Vagina (tissue), 2 donors: ENCODE results near the gene FIBCD1. TPM values are rescaled to one million over a fixed set of nuclear protein-coding genes. Genes with fewer than 3 reads are reported as not detected.
"Not testable (repeated sequence)": the region's sequence is repeated elsewhere in the genome, so short reads cannot be mapped to it uniquely, and the experiment has no call there.

Source experiments
- DNase-seq, 2 donors: peaks; one replicate each; pipeline ENCODE4 v3.0.0-alpha.2; 2017; ENCODE audit errors: extremely low spot score in 2 of 2
- H3K27ac ChIP-seq: fragments of 200-600 bp; sonication (generic); one replicate; pipeline ENCODE4 v1.5.1; 2019
- H3K27me3 ChIP-seq: fragments of 200-600 bp; sonication (generic); one replicate; pipeline ENCODE4 v1.5.1; 2019
- H3K36me3 ChIP-seq, 2 donors: fragments of 200-600 bp; sonication (generic); one replicate each; pipeline ENCODE4 v1.5.1; 2017 to 2019
- H3K4me1 ChIP-seq: fragments of 200-600 bp; sonication (generic); one replicate; pipeline ENCODE4 v1.5.1; 2019
- H3K4me3 ChIP-seq, 2 donors: fragments of 200-600 bp; sonication (generic); 1 replicate in 1 of 2; 2 replicates in 1 of 2; pipeline ENCODE4 v1.5.1; 2016 to 2019
- H3K9me3 ChIP-seq: fragments of 200-600 bp; sonication (generic); one replicate; pipeline ENCODE4 v1.5.1; 2019
- CTCF ChIP-seq, 3 experiments: fragments of 450-650 bp in 2 of 3; fragments of 200-600 bp in 1 of 3; sonication (generic) in 1 of 3; IDR thresholded peaks; one replicate each; pipeline ENCODE4 v1.5.1; 2017 to 2019; ENCODE audit warnings: antibody characterized with exemption in 3 of 3, mild to moderate bottlenecking in 2 of 3, moderate library complexity in 2 of 3
- POLR2A ChIP-seq, 2 donors: fragments of 450-650 bp; IDR thresholded peaks; one replicate each; pipeline ENCODE4 v1.6.1; 2017; ENCODE audit warnings: antibody characterized with exemption in 2 of 2, mild to moderate bottlenecking in 2 of 2, moderate library complexity in 2 of 2
- POLR2AphosphoS5 ChIP-seq, 2 donors: sonication (generic); formaldehyde crosslinking; IDR thresholded peaks; one replicate each; pipeline ENCODE4 v1.9.0; 2017; ENCODE audit warnings: antibody characterized with exemption in 2 of 2, mild to moderate bottlenecking in 2 of 2, low read depth in 1 of 2; ENCODE audit not compliant: insufficient read depth in 1 of 2
- intact Hi-C: fragments of 100-400 bp; cut with DNase I; formaldehyde crosslinking; loops from one replicate; pipeline ENCODE4 v1.15.1; 2023
- total RNA-seq: library from RNA; depleted of rRNA; stranded (reverse); fragments of >200 nt; gene quantifications from one replicate; pipeline ENCODE4 v1.2.3, GENCODE V29; 2016

Gene FIBCD1
- total RNA-seq, 1 donor from 2014 or later: not detected

- Histone ChIP-seq H3K4me1 (peaks cover 7% of the 10 kb centered on the region), H3K27ac (no peak overlapping the region), H3K4me3 (peak overlapping the region; percentile 19 to 36), H3K9me3 (no peaks in the 10 kb centered on the region), H3K27me3 (no peaks in the 10 kb centered on the region), H3K36me3 (no peaks in the 10 kb centered on the region)
- peak in 1 of 2 donors; percentile 27 for TF ChIP-seq POLR2AphosphoS5 (IDR thresholded peaks at IDR 0.05; ENCODE audit: insufficient read depth in 1 of 2, low read depth in 1 of 2)
- no peak for TF ChIP-seq CTCF (IDR thresholded peaks at IDR 0.05)
- no peak for TF ChIP-seq POLR2A (IDR thresholded peaks at IDR 0.05)
- intact Hi-C loops: no loop called here
- no peak for DNase-seq
Observed at GRCh38 chr9:130912932-130913598, 26.0 kb downstream of the FIBCD1 start.

- Histone ChIP-seq H3K36me3 (no peaks in the 10 kb centered on the region), H3K4me1 (peaks cover 7% of the 10 kb centered on the region), H3K27me3 (no peaks in the 10 kb centered on the region), H3K9me3 (no peaks in the 10 kb centered on the region), H3K4me3 (no peak overlapping the region), H3K27ac (no peak overlapping the region)
- intact Hi-C loops: no loop called here
- no peak for DNase-seq
- TF ChIP-seq CTCF (IDR thresholded peaks at IDR 0.05) (no peak), POLR2AphosphoS5 (IDR thresholded peaks at IDR 0.05; ENCODE audit: insufficient read depth in 1 of 2, low read depth in 1 of 2) (no peak), POLR2A (IDR thresholded peaks at IDR 0.05) (no peak)
Observed at GRCh38 chr9:130911254-130912049, 27.6 kb downstream of the FIBCD1 start.

GRCh38 chr9:130910670-130911069 is 28.4 kb downstream of the FIBCD1 start:
- H3K27ac ChIP-seq, intact Hi-C loops, DNase-seq, H3K4me1 ChIP-seq, H3K27me3 ChIP-seq, H3K9me3 ChIP-seq, H3K4me3 ChIP-seq, H3K36me3 ChIP-seq: not testable (repeated sequence)

- H3K27ac ChIP-seq, H3K27me3 ChIP-seq, intact Hi-C loops, H3K9me3 ChIP-seq, H3K4me3 ChIP-seq, H3K4me1 ChIP-seq, DNase-seq, H3K36me3 ChIP-seq: not testable (repeated sequence)
Observed at GRCh38 chr9:130910041-130910440, 29.0 kb downstream of the FIBCD1 start.

GRCh38 chr9:130908878-130909355 is 30.1 kb downstream of the FIBCD1 start:
- Histone ChIP-seq H3K4me1 (peaks cover 7% of the 10 kb centered on the region), H3K9me3 (no peaks in the 10 kb centered on the region), H3K4me3 (no peak overlapping the region), H3K36me3 (no peaks in the 10 kb centered on the region), H3K27ac (no peak overlapping the region), H3K27me3 (no peaks in the 10 kb centered on the region)
- TF ChIP-seq POLR2AphosphoS5 (IDR thresholded peaks at IDR 0.05; ENCODE audit: insufficient read depth in 1 of 2, low read depth in 1 of 2): no peak
- TF ChIP-seq POLR2A (IDR thresholded peaks at IDR 0.05): no peak
- TF ChIP-seq CTCF (IDR thresholded peaks at IDR 0.05): no peak
- intact Hi-C loops: no loop called here
- DNase-seq: no peak
